Measurements from ENCODE around the gene RTN1. TPM values are rescaled to one million over a fixed set of nuclear protein-coding genes. Genes with fewer than 3 reads are reported as not detected.

RTN1 gene
- total and polyA plus RNA-seq, 4 donors: 114 to 955 (median 805) TPM

GRCh38 chr14:59863806-59864525, 6.6 kb downstream of the RTN1 start:
- H3K27ac ChIP-seq (ENCODE audit: low read depth, low read length): no peak overlapping the region
- H3K36me3 ChIP-seq (ENCODE audit: control insufficient read depth, insufficient read depth, low read length): no peaks in the 10 kb centered on the region
- H3K27me3 ChIP-seq (ENCODE audit: control insufficient read depth, insufficient read depth, low read length): no peaks in the 10 kb centered on the region
- H3K4me3 ChIP-seq (ENCODE audit: low read depth, low read length): no peak overlapping the region
- no peaks in the 10 kb centered on the region for H3K9me3 ChIP-seq (ENCODE audit: control insufficient read depth, insufficient read depth, low read length)
- H3K4me1 ChIP-seq (ENCODE audit: control insufficient read depth, insufficient read depth, low read length): no peaks in the 10 kb centered on the region
- WGBS (ENCODE audit: insufficient coverage): 95% methylated on average over 2 of the region's 2 CpGs
- no peak for DNase-seq (ENCODE audit: low read depth in 4 of 6, low spot score in 6 of 6)

GRCh38 chr14:59857328-59857727, 13.2 kb downstream of the RTN1 start:
- no peaks in the 10 kb centered on the region for H3K27me3 ChIP-seq (ENCODE audit: control insufficient read depth, insufficient read depth, low read length)
- H3K9me3 ChIP-seq (ENCODE audit: control insufficient read depth, insufficient read depth, low read length): no peaks in the 10 kb centered on the region
- WGBS (ENCODE audit: insufficient coverage): 71% methylated on average over 1 of the region's 2 CpGs
- no peak for DNase-seq (ENCODE audit: low read depth in 4 of 6, low spot score in 6 of 6)
- no peak overlapping the region for H3K4me3 ChIP-seq (ENCODE audit: low read depth, low read length)
- no peaks in the 10 kb centered on the region for H3K4me1 ChIP-seq (ENCODE audit: control insufficient read depth, insufficient read depth, low read length)
- H3K36me3 ChIP-seq (ENCODE audit: control insufficient read depth, insufficient read depth, low read length): no peaks in the 10 kb centered on the region
- H3K27ac ChIP-seq (ENCODE audit: low read depth, low read length): no peak overlapping the region

- no peak for DNase-seq (ENCODE audit: low read depth in 4 of 6, low spot score in 6 of 6)
- Histone ChIP-seq H3K27ac (ENCODE audit: low read depth, low read length) (no peak overlapping the region), H3K4me3 (ENCODE audit: low read depth, low read length) (no peak overlapping the region), H3K9me3 (ENCODE audit: control insufficient read depth, insufficient read depth, low read length) (no peaks in the 10 kb centered on the region), H3K4me1 (ENCODE audit: control insufficient read depth, insufficient read depth, low read length) (no peaks in the 10 kb centered on the region), H3K27me3 (ENCODE audit: control insufficient read depth, insufficient read depth, low read length) (no peaks in the 10 kb centered on the region), H3K36me3 (ENCODE audit: control insufficient read depth, insufficient read depth, low read length) (no peaks in the 10 kb centered on the region)
- no CpG with 5 or more reads among the region's 2 CpGs for WGBS (ENCODE audit: insufficient coverage)
Measured at GRCh38 chr14:59852350-59852749, 18.2 kb downstream of the RTN1 start.

GRCh38 chr14:59850458-59850857, 20.1 kb downstream of the RTN1 start:
- Histone ChIP-seq H3K27me3 (ENCODE audit: control insufficient read depth, insufficient read depth, low read length) (no peaks in the 10 kb centered on the region), H3K27ac (ENCODE audit: low read depth, low read length) (no peak overlapping the region), H3K9me3 (ENCODE audit: control insufficient read depth, insufficient read depth, low read length) (no peaks in the 10 kb centered on the region), H3K36me3 (ENCODE audit: control insufficient read depth, insufficient read depth, low read length) (no peaks in the 10 kb centered on the region), H3K4me3 (ENCODE audit: low read depth, low read length) (no peak overlapping the region), H3K4me1 (ENCODE audit: control insufficient read depth, insufficient read depth, low read length) (no peaks in the 10 kb centered on the region)
- WGBS (ENCODE audit: insufficient coverage): no CpG with 5 or more reads among the region's 2 CpGs
- DNase-seq (ENCODE audit: low read depth in 4 of 6, low spot score in 6 of 6): no peak

- no peak overlapping the region for H3K4me3 ChIP-seq (ENCODE audit: low read depth, low read length)
- no peaks in the 10 kb centered on the region for H3K36me3 ChIP-seq (ENCODE audit: control insufficient read depth, insufficient read depth, low read length)
- no peaks in the 10 kb centered on the region for H3K4me1 ChIP-seq (ENCODE audit: control insufficient read depth, insufficient read depth, low read length)
- 100% methylated on average over 1 of the region's 1 CpG for WGBS (ENCODE audit: insufficient coverage)
- no peak overlapping the region for H3K27ac ChIP-seq (ENCODE audit: low read depth, low read length)
- no peaks in the 10 kb centered on the region for H3K27me3 ChIP-seq (ENCODE audit: control insufficient read depth, insufficient read depth, low read length)
- no peaks in the 10 kb centered on the region for H3K9me3 ChIP-seq (ENCODE audit: control insufficient read depth, insufficient read depth, low read length)
- DNase-seq (ENCODE audit: low read depth in 4 of 6, low spot score in 6 of 6): no peak
Measured at GRCh38 chr14:59849411-59850130, 21.0 kb downstream of the RTN1 start.

GRCh38 chr14:59848671-59849070, 21.9 kb downstream of the RTN1 start:
- no peak for DNase-seq (ENCODE audit: low read depth in 4 of 6, low spot score in 6 of 6)
- no CpG with 5 or more reads among the region's 3 CpGs for WGBS (ENCODE audit: insufficient coverage)
- no peaks in the 10 kb centered on the region for H3K9me3 ChIP-seq (ENCODE audit: control insufficient read depth, insufficient read depth, low read length)
- no peak overlapping the region for H3K27ac ChIP-seq (ENCODE audit: low read depth, low read length)
- no peaks in the 10 kb centered on the region for H3K27me3 ChIP-seq (ENCODE audit: control insufficient read depth, insufficient read depth, low read length)
- no peaks in the 10 kb centered on the region for H3K36me3 ChIP-seq (ENCODE audit: control insufficient read depth, insufficient read depth, low read length)
- H3K4me1 ChIP-seq (ENCODE audit: control insufficient read depth, insufficient read depth, low read length): no peaks in the 10 kb centered on the region
- H3K4me3 ChIP-seq (ENCODE audit: low read depth, low read length): no peak overlapping the region

GRCh38 chr14:59847711-59848110, 22.9 kb downstream of the RTN1 start:
- no peaks in the 10 kb centered on the region for H3K4me1 ChIP-seq (ENCODE audit: control insufficient read depth, insufficient read depth, low read length)
- H3K4me3 ChIP-seq (ENCODE audit: low read depth, low read length): no peak overlapping the region
- no peaks in the 10 kb centered on the region for H3K9me3 ChIP-seq (ENCODE audit: control insufficient read depth, insufficient read depth, low read length)
- no peaks in the 10 kb centered on the region for H3K36me3 ChIP-seq (ENCODE audit: control insufficient read depth, insufficient read depth, low read length)
- no peaks in the 10 kb centered on the region for H3K27me3 ChIP-seq (ENCODE audit: control insufficient read depth, insufficient read depth, low read length)
- DNase-seq (ENCODE audit: low read depth in 4 of 6, low spot score in 6 of 6): no peak
- no peak overlapping the region for H3K27ac ChIP-seq (ENCODE audit: low read depth, low read length)
- WGBS (ENCODE audit: insufficient coverage): 27% methylated on average over 3 of the region's 3 CpGs

- Histone ChIP-seq H3K9me3 (ENCODE audit: control insufficient read depth, insufficient read depth, low read length) (no peaks in the 10 kb centered on the region), H3K27ac (ENCODE audit: low read depth, low read length) (no peak overlapping the region), H3K36me3 (ENCODE audit: control insufficient read depth, insufficient read depth, low read length) (no peaks in the 10 kb centered on the region), H3K4me3 (ENCODE audit: low read depth, low read length) (no peak overlapping the region), H3K27me3 (ENCODE audit: control insufficient read depth, insufficient read depth, low read length) (no peaks in the 10 kb centered on the region), H3K4me1 (ENCODE audit: control insufficient read depth, insufficient read depth, low read length) (no peaks in the 10 kb centered on the region)
- WGBS (ENCODE audit: insufficient coverage): no CpG with 5 or more reads among the region's 2 CpGs
- DNase-seq (ENCODE audit: low read depth in 4 of 6, low spot score in 6 of 6): no peak
Measured at GRCh38 chr14:59846595-59846994, 24.0 kb downstream of the RTN1 start.

GRCh38 chr14:59845245-59845644, 25.3 kb downstream of the RTN1 start:
- Histone ChIP-seq H3K4me3 (ENCODE audit: low read depth, low read length) (no peak overlapping the region), H3K4me1 (ENCODE audit: control insufficient read depth, insufficient read depth, low read length) (no peaks in the 10 kb centered on the region), H3K36me3 (ENCODE audit: control insufficient read depth, insufficient read depth, low read length) (no peaks in the 10 kb centered on the region), H3K27ac (ENCODE audit: low read depth, low read length) (no peak overlapping the region), H3K27me3 (ENCODE audit: control insufficient read depth, insufficient read depth, low read length) (no peaks in the 10 kb centered on the region), H3K9me3 (ENCODE audit: control insufficient read depth, insufficient read depth, low read length) (no peaks in the 10 kb centered on the region)
- WGBS (ENCODE audit: insufficient coverage): 67% methylated on average over 3 of the region's 3 CpGs
- no peak for DNase-seq (ENCODE audit: low read depth in 4 of 6, low spot score in 6 of 6)
